ENCODE measurements around the gene PRKAG2.
"Not testable (repeated sequence)": the region's sequence is repeated elsewhere in the genome, so short reads cannot be mapped to it uniquely, and the experiment has no call there.

PRKAG2 gene

GRCh38 chr7:151797667-151798307 is 79.1 kb downstream of the PRKAG2 start:
- not testable (repeated sequence) for FAIRE-seq

DNA sequence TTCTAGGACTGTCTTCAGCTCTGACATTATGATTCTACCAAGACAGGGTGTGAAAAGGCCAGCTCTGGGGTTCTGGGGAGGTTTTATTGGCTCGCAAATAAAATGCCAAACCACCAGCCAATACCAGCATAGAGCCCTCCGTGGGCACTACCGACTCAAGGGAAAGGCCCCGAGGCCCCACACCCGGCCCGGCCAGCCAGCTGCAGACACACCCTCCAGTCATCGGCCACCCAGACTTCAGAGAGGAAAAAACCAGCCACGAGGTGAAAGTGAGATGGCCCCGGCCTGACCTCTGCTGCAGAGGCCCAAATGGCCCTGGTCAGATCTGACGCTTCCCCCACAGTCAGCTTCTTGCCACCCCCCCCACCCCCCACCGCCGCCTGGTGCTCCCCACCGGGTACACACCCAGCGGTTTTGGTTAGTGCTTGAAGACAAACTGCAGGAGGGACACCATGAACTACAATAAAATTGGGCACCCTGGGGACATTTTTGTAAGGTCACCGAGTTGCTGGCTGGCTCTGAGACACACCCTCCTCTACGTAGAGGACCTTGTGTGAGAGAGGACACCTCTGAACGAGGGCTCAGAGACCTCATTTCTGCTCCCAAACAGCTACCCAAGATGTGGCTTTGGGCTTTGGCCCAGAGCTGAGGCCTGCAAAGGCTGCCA is 79.9 kb downstream of the PRKAG2 start:
- no peak for FAIRE-seq

GRCh38 chr7:151796091-151796870 is 80.6 kb downstream of the PRKAG2 start:
- no peak for FAIRE-seq

DNA sequence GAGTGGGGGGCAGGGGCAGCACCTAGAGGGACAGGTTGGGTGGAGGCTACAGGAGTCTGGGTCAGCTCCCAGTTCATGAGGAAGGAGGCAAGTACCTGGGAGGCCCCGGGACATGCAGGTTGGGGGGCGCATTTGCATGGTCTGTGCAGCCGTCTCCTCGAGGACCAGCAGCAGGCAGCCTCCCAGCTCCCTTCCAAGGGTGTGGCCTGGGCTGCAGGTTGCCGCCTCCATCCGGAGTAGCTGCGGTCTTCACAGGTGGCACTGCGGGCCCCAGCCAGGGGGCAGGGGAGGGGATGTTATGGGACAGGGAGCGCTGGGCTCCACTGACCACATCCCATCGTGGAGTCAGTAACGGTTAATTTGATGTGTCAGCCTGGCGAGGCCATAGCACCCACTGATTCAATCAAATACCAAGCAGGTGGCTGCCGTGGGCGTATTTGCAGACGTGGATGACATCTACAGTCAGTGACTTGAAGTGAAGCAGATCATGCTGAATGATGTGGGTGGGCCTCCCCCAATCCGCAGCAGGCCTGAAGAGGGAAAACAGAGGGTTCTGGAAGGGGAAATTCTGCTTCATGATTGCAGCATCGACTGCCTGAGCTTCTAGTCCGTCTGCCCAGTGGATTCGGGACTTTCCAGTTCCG is 81.6 kb downstream of the PRKAG2 start:
- FAIRE-seq, result no peak

GRCh38 chr7:151794508-151795167 is 82.3 kb downstream of the PRKAG2 start:
- FAIRE-seq, result no peak

DNA sequence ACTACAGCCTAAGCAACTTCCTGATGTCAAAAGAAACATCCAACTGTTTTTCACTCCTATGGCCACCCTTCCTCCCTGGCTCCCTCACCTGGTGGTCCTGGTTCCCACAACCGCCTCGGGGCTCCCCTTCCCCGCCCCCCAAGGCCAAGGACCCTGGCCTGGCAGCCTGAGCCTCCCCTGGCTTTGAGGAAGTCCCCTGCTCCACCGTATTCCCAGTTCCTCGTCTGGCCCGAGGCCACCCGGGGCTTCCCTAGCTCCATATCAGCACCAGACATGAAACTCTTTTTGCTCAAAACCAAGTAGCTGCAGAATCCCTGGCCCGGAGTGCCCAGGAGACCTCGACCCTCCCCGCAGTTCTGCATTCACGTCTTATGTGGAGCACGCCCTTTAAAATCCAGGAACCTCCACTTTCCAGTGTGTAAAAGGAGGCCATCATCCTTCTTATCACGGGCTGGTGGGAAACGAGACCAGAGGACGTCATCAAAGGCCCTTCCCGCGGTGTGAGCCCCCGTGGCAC is 82.9 kb downstream of the PRKAG2 start:
- FAIRE-seq, result no peak

DNA sequence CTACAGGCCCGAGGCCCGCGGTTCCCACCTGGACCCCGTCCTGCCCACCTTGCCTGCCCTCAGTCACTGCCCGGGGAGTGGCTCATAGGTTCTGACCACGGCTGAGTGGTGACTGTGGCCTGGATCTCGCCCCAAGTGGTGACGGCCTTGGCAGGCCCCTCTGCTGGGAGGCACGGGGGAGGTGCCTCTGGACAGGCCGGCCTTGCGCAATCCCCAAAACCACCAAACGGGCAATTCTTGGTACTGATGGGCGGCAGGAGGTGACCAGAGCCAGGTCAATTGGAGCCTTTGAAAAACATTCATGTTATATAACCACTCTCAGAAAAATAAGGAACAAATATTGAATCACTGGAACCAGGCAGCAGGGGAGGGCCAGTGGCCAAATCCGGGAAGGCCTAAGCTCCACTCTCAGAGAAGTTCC is 83.4 kb downstream of the PRKAG2 start:
- FAIRE-seq, result no peak

DNA sequence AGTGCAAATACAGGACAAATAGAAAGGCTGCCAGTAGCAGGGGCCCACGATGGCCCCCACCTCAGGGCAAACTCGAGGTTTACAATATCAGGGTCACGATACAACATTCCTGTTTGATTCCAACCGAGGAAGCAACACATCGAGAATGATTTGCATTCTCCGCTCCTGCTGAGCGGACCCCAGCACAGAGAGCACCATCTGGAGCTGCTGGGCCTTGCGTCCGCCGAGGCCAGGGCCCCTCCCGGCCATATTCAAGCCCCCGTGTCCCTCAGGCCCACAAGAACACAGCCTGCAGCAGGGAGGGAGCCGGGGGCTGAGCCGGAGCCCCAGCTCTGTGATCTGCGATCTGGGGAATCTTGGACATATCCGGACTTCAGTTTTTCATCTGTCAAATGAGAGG is 84.3 kb downstream of the PRKAG2 start:
- FAIRE-seq, result no peak

- no peak for FAIRE-seq
These were observed 84.8 kb downstream of the PRKAG2 start for GRCh38 chr7:151792086-151792485.

DNA sequence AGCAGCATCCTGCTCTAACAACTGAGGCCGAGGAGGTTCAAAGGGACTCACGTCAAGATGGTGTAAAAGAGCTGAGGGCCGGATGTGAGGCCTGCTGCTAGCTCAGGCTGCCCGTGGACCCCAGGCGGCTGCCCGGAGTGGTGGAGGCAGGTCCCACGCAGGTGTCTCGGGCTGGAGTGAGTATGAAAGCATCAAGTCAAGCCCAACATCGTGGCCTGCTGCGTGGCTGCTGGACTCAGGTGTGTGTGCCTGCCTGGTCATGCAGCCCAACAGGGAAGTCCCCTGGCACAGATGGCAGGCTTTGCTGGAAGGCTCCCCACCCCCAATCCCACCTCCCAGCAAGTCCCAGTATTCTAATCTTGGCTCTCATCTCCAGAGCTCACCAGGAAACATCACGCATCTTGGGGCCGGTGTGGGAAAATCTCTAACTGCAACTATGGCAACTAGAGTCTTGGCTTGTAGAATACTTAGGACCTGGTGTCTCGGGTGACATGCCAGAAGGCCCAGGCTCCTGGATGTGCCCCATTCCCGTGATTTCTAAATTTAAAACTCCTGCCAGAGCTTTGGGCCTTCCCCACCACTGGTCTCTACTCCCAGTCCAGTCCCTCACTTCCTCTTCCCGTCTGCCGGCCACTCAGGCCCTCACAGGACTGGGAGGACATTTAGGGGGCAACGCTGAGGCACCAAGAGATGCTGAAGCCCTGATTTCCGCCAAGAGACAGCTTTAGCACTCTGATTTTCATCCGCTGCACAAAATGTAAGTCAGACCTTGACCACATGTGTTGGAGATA is 85.9 kb downstream of the PRKAG2 start:
- no peak for FAIRE-seq

- FAIRE-seq, result no peak
These were observed 86.7 kb downstream of the PRKAG2 start for GRCh38 chr7:151790095-151790829.

GRCh38 chr7:151789380-151789947 is 87.5 kb downstream of the PRKAG2 start:
- no peak for FAIRE-seq

- FAIRE-seq, result no peak
These were observed 89.6 kb downstream of the PRKAG2 start for GRCh38 chr7:151787348-151787747.

GRCh38 chr7:151786936-151787335 is 90.0 kb downstream of the PRKAG2 start:
- no peak for FAIRE-seq

DNA sequence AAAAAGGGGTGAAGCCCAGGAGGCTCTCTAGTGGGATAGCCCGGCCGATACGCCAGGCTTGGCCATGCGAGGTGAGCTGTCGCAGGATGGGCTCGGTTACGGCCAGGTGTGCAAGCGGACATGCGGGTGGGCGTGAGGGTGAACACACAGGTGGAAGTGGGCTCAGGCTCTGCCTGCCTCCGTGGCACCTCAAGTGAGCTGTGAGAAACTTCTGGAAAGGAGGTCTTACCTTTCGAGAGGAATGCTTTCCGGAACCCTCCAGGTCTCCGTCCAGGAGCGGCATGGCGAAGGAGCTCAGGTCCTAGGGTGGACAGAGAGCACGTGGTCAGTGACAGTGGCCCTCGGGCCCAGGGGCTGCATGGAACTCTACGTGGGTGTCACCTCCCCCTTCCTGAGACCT is 90.7 kb downstream of the PRKAG2 start:
- FAIRE-seq, result no peak

GRCh38 chr7:151785681-151785965 is 91.3 kb downstream of the PRKAG2 start:
- no peak for FAIRE-seq

GRCh38 chr7:151784853-151785680 is 91.8 kb downstream of the PRKAG2 start:
- no peak for FAIRE-seq

DNA sequence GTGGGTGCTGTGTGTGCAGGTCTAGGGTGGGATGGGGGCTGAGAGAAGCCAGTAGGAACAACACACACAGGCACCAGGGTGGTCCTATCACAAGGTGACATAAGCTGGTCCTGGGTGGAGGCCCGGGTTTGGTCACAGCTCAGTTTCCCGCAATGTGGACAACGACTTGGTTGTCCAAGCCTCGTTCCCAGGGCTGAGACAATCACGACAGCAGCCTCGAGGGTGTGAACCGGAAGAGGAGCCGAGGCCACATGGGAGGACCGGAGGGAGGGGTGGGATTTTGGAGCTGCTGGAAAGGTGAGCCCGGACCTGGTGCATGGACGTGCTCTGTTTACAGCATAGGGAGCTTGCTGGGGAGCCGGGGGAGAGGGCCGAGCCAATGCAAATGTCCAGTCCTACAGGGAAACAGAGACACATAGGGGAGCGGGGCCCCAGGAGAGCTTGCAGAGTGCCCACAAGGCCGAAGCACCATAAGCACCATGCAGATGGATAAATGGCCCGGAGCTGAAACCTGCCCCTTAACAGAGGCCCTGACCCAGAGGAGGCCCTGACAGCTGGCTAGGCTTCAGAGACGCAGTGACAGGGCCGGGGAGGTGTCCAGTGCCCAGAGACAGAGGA is 92.8 kb downstream of the PRKAG2 start:
- no peak for FAIRE-seq
